GM19397 (cell line): ENCODE results near the gene KRT4.
"Not testable (repeated sequence)": the region's sequence is repeated elsewhere in the genome, so short reads cannot be mapped to it uniquely, and the experiment has no call there.

ENCODE experiments used
- ATAC-seq: cut with Tn5 transposase; IDR thresholded peaks from one replicate; pipeline ENCODE4 v1.9.1; 2021; ENCODE audit warnings: mild to moderate bottlenecking, moderate library complexity; ENCODE audit not compliant: unreplicated experiment

KRT4 gene

DNA sequence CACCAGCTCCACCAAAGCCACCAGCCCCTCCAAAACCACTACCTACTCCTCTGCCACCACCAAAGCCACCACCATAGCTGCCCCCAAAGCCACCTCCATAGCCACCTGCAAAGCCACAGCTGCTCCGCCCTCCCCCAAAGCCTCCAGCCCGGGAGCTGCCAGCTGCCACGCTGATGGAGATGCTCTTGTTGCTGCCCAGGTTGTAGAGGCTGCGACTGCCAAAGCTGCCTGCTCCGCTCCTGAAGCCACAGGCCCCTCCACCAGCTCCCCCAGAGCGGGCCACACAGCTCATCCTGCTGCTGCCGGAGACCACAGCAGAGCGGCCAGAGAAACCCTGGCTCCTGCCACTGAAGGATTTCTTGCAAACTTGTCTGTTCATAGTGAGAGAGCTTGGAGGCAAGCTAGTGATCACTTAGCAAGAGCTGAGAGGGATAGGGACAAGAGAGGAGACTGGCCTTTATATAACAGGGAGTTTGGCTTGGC is 37.0 kb downstream of the KRT4 start, which contains the start of gene KRT76:
Gene KRT76, minus strand, starts transcription at position 433 of the 483 bp plus-strand sequence. Its CDS starts 54 bp downstream, at position 379.
- no peak for ATAC-seq

DNA sequence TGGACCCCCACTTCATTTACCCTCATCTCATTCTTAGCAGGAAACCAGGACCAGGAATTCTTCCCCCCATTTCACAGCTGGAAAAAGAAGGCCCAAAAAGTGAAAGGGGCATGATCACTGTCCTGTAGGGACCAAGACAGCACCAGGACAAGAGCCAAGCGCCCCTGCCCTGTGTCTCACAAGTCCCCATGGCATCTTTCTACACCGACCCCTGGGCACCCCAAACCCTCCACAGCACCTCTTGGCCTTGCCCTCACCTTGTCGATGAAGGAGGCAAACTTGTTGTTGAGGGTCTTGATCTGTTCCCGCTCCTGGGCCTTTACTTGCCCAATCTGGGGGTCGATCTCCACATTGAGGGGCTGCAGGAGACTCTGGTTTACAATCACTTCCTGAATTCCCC is 37.5 kb downstream of the KRT4 start:
- no peak for ATAC-seq

DNA sequence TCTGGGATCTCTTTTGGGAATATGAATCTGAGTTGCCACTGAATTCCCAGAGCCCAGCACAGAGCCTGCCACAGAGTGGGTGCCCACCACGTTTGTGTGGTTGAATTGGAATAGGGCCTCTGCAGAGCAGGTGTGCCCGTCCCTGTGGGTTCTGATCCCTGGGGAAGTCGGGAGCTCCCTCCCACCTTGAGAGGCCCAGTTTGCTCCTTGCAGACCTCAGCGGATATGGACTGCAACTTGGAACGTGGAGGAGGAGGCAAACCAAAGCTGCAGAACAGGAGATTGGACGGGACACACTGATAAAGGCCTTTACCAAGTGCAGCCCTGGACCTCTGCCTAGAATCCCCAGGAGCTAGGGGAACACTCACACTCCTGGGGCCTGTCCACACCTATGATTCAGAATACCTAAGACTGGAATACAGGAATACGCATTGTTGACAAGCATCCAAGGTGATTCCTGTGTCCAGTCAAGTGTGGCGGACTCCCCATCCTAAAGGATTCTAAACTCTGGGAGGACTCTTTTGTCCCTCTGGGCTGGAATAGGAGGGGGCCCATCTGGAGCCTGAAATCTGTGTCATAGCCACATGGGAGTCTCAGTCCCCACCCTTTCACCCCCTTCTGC is 39.2 kb downstream of the KRT4 start:
- no peak for ATAC-seq

DNA sequence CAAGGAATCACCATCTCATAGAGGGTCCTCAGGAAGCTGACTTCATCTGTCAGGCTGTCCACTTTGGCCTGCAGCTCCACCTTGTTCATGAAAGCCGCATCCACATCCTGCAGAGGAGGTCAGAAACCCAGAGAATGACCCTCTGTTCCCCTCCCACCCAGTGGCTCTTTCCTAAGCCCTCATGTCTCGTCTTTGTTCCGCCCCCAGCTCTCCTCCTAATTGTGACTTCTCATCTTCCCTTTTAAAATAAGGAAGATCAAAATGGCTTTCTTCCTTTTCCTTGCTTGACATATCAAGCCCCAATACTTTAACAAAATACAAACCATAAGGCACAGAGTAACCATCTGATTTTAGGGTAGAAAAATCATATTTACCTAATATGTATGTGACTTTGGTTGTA is 41.1 kb downstream of the KRT4 start:
- ATAC-seq: no peak

DNA sequence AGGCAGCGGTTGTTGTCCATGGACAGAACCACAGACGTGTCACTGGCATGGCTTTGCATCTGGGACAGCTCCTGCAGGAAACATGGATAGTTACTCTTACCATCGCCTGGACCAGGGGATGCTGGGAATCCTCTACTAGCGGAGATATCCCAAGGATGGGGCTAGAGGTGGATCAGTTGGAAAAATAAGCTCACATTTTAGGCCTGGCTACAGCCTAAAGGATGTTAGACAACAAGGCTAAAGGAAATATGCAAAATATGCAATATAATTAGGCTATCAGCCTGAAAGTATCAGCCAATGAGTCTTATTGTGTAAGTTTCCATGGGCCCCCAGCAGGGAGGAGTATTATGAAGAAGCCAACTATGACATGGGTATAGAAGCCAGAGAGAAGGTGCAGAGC is 41.7 kb downstream of the KRT4 start:
- no peak for ATAC-seq

DNA sequence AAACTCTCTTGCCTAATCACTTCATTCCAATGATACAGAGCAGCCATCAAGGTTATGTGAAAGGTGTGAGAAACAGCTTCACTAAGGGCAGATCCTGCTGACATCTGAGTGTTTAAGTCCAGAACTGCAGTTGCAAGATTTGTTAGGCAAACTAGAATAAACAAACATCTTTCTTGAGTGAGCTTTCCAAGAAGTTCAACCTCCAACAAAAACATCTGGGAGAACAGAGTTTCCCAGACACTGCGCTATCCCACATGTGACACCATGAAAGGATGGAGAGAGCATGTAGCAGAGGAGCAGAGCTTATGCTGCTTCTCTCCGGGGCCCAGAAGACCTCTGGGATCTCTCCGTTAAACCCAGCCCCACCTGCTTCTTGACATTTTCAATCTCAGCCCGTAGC is 42.4 kb downstream of the KRT4 start:
- ATAC-seq: no peak

DNA sequence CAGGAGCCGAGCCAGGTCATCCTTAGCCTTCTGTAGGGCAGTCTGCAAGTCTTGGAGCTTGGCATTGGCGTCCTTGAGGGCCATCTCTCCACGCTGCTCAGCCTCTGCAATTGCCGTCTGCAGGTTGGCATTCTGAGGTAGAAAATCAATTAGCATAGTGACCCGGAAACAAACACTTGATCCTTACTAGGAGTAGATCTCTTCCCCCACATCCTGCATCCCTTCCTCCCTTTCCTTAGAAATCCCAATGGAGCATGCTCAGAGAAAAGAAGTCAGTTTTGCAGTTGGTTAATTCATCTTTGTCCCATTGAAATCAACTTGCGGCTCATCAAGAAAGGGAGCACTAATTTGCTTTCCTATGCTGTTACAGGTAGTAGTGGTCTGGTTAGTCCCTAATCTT is 42.8 kb downstream of the KRT4 start:
- ATAC-seq: no peak

DNA sequence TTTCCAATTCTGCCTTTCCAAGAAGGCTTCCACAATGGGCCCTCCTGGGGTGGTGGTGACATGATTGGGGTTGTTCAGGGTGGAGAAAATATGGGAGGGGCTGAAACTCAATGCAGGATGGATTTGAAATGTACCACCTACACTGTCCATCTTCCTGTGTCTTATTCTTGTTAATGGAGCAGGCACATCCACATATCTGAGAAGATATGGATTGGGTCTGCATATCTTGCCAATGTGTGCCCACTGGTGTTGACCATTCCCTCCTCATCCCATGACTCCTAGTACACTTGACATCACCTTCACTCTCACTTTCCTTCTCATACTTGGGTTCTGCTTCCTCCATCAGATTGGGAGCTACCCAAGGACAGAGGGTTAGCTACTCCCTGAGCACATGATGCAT is 44.0 kb downstream of the KRT4 start:
- no peak for ATAC-seq

DNA sequence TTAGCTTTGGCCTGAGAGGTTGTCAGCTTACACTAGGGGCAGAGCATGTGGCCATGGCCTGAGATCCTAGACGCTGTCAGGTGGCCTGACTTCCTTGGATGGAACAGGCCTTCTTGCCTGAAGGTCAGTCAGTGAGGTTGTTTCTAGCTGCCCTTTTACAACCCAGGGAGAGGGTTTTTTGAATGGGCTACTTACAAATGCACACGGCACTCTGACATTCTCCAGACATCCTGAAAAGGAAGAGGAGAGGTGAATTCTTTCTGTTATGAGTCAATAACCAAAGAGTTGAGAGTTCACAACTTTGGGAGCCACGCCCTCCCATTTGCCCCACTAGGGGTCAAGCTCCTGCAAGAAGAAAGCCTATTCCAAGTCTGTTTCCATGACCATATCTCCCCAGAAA is 44.6 kb downstream of the KRT4 start:
- ATAC-seq: no peak

DNA sequence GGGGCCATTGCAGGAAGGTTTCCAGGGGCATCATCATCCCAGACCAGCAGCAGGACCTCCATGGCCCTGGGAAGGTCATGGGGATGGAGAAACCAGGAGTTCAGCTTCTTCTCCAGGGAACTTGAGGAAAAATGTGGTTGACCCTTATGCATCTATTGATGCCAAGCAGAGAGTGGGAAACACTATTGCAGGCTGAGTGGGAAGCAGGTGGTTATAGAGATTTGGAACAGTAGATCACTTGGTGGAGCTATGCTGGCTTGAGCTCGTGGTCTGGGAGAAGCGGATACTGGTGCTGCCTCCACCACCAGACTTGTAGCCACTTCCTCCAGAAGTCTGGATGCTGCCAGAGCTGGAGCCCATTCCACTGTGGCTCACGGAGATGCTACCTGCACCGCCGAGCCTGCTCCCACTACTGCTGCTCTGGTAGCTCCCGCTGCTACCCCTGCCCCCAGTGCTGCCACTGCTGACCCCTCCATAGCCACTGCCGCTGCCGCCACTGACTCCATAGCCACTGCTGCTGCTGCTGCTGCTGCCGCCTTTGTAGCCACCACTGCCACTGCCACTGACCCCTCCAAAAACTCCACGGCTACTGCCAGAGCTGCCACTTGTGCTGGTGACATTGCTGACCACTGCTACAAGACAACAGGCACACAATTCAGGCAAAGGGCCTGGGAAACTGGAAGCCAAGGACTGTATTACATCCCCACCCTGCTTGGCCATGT is 45.3 kb downstream of the KRT4 start:
- no peak for ATAC-seq

DNA sequence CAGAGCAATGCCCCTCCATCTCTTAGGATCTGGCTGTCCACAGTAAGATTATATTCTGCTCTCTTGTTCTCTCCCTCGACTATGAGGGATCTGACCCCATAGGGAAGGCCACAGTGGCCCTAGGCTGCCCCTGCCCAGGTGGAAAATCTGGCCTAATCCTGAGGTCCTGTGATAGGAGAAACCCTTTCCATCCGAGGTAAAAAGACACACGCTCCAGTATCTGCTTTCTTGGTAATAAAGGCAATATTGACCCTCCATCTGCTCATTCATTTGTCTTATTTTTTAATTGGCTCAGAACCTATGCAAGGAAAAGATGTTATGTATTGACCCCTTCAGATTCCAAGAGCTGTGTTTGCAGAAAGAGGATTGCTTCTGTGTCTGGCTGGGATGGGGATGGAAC is 46.5 kb downstream of the KRT4 start:
- no peak for ATAC-seq

DNA sequence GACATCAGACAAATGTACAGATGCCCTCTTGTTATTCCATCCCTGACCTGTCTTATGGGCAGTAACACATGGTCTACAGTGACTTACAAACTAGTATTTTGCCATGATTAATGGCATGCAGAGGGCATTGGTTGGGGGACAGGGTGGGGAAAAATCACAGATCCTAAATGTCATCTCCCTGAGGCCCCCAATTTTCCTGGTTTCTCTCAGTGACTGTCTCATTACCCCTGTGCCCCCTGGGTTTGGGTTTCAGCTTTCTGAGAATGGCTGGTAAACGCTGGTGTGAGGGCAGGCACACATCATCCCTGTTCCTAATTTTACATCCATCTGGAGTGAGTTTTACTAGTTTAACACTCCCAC is 46.9 kb downstream of the KRT4 start:
- no peak for ATAC-seq

DNA sequence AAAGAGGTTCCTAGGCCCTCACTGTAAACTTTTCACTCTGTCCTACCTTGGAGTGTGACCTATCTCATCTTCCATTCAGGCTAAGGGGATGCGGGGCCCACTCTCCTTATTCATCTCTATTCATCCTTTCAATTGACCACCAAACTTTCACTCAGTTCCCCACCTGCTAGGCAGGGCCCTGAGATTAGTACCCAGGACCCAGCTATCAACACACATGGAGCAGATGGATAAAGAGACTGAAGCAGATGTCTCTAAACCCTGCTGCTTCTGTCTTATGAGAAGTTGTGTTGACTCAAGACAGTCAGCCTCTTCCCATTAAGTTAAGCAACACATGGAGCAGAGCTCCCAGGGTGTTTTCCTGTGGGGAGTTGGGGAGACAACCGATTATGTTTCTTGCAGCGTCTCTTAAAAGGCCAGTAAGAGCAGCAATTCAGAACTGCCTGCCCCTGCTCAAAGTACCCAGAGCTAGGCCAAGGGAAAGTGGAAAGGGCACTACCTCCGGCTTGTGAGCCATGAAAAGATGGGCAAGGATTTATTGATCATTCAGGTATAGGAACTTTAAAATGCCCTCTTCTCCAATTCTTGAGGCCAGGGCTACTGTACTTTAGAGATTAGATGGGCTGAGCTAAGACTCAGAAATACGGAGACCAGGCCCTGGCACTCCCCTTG is 47.4 kb downstream of the KRT4 start:
- ATAC-seq: no peak

DNA sequence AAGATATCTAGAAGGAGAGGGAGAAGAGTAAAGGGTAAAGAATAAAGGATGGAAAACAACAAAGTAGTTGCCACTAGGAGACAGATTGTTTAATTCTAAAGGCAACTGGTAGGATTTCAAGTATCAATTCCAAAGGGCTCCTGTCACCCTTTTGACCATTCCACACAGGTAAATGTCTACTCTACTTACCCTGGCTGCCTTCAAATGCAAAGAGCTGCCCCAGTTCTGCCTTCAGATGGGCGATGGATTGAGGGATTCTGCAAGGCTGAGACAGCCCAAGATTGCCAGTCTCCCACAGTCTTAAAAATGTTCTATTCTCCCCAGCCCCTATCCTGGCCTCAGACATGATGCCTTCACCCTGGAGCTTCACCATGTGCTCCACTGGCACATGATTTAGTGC is 48.2 kb downstream of the KRT4 start:
- ATAC-seq: no peak

DNA sequence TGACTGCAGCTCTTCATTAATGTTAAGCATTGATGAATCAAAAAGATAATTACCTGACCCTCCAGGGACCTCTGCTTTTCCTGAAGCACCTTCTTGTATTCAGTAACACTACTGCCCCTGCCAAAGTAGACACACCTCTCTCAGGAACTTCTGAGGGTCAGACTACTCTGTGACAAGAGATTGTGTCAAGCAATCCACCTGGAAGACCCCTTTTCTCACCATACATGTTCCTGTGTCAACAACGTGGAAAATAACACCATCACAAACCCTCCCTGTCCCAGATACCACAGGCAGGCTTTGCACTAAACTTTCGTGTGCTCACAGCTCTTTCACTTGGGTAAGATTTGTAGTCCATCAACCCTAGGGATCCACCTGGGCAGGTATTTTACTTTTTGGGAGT is 49.9 kb downstream of the KRT4 start:
- ATAC-seq: no peak

DNA sequence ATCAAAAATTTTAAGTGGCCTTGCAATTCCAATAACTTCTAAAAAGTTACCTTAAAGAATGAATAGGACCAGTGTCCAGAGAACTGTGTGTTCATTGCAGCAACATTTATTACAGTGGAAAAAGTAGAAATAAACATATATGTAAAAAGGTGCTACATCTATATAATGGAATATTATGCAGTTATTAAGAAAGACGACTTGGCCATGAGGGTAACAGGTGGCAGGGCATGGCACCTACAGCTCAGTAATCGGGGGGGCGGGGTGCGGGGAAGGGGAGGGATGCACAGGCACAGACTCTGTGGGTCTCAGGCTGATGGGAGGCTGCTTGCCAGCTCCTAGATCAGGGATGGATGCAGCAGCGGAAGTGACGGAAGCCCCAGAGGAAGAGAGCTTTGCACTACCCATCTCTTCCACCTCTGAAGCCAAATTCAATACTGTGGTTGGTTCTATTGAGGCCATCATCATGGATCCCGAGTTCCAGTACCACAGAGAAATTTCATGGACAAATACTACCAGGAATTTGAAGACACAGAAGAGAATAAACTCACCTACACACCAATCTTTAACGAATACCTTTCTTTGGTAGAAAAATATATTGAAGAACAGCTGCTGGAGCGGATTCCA is 50.8 kb downstream of the KRT4 start:
- no peak for ATAC-seq

DNA sequence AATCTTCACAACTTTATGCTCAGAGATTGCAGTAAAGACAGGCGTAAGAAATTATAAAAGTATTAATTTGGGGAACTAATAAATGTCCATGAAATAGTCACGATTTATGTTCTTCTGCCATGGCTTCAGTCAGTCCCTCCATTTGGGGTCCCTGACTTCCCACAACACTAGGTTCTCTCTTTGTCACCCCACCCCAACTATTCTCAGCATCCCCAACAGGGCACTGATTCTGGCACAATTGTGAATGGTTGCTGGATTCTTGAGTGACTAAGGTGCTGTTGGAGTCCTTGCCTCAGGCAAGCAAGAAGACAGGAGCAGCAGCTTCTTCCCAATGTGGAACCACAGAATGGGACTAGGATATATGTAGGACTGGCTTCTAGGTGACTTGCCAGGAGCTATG is 52.1 kb downstream of the KRT4 start:
- ATAC-seq: no peak

DNA sequence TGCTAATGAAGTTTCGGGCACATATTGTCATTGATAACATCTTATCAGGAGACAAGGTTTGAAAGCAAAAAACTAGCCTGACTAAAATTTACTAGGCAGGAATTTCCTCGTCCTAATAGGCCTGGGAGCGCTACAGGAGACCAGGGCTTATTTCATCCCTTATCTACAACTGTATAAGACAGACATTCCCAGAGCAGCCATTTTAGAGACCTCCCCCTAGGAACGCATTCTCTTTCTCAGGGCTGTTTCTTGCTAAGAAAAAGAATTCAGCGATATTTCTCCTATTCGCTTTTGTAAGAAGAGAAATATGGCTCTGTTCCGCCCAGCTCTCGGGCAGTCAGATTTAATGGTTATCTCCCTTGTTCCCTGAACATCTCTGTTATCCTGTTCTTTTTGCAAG is 52.7 kb downstream of the KRT4 start:
- not testable (repeated sequence) for ATAC-seq

DNA sequence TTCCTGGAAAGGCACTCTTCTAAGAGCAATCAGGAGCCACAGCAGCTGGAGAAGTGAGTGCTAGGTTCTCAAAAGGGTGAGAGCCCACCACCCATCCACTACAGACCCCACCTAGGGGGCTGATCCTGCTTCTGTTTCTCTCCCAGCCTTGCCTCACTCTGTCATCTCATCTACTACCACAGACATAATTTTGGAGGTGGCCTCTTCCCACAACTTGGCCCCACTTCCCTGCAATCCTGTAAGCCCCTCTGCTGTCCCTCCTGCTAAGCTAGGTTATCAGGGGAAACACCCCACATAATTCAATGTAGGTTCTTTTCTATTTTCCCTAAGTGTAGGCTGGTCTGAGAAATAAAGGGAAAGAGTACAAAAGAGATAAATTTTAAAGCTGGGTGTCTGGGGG is 53.3 kb downstream of the KRT4 start:
- no peak for ATAC-seq

DNA sequence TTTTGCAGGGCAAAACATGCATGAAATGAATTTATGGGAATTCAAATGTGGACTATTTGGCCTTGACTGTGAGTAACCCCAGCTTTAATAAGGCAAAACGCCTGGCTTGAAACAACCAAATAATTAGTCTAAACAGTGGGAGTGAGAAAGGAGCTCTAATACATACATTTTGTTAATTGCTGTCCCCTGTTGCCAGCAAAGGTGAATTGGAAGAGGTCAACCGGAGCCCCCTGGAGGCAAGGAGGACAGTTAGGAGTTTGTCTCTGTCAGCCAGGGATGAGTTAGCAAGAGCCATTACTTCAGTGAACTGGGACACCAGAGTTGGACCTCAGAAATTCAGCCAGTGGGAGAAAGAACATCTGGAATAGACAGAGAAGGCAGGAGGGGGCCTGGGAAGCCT is 54.2 kb downstream of the KRT4 start:
- ATAC-seq: no peak

DNA sequence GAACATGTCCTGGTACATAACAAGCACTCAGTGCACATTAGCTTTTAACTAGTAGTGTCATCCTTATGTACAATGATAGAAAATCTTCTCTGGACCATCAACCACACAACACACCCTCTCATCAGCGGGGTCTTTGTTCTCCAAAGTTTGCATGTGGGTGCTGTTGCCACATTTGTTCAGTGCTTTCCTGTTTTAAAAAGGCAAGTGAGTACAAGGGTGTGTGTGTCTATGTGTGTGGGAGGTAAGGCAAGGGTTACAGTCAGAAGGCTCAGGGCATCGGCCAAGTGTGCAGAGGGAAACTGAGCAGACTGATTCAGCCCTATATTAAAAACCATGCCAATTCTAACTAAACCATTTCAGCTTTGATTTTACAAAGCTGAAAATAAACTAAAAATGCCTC is 54.7 kb downstream of the KRT4 start:
- no peak for ATAC-seq
